ENCODE data around the gene IDH3A.

The IDH3A gene

DNA sequence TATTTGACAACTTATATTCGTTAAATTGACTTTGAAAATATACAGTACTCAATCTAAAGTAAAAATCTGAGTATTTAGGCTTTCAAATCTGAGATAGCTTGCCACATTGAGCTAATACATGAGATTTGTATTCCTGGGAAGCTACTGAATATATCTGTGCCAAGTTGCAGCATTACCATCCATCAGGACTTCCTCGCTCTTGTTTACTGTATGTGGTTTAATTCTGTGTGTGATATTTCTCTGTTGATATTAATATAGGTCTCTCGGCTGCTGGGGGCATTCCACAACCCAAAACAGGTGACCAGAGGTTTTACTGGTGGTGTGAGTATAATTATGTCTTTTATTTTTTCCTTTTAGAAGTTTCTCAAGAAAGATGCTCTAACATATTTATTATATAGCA is 5.8 kb downstream of the IDH3A start:
- Histone ChIP-seq H3K4me3 (ENCODE audit: low read length in 2 of 2) (no peak overlapping the region), H2AK5ac (ENCODE audit: low read depth, low read length) (no peak overlapping the region)
- no CpG with 5 or more reads among the region's 3 CpGs for WGBS, 2 donors (ENCODE audit: extremely low coverage in 2 of 2, insufficient read length in 2 of 2, insufficient replicate concordance in 1 of 2)

DNA sequence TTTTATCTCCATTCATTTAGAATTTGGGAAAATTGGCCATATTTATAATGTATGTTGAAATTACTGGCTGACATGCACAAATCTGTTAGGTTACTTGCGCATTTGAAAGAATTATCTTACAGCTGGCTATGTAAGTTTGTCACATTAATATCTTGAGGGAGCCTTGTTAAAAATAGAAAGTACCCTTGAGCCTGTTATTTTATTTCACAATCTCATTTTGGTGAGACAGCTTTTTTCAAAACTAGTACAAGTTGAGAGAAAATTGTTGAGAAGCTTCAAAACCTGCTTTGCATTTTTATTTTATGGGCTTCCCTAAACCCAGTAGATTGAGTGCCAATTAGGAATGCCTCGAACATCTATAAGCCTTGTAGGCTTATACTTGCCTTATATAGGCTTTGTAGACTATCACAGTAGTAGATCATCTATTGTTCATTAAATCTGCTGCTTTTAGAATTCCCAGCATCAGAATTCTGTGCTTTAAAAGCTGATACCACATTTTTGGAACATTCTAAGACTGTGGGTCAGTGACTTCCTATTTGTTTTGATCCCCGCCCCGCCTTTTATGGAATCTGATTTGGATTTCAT is 6.3 kb downstream of the IDH3A start:
- Histone ChIP-seq H3K27me3 (ENCODE audit: control insufficient read depth in 3 of 3, insufficient read depth in 3 of 3, low read depth in 1 of 3, low read length in 3 of 3) (peaks cover 0 to 3% (median 0%) of the 10 kb centered on the region in 3 experiments), H4K91ac (ENCODE audit: low read depth, low read length, poor library complexity) (no peak overlapping the region), H3K14ac (ENCODE audit: low read length) (no peak overlapping the region), H3K79me1 (ENCODE audit: low read depth, low read length) (no peaks in the 10 kb centered on the region), H3K4me1 (ENCODE audit: control insufficient read depth in 2 of 2, insufficient read depth in 1 of 2, low read depth in 1 of 2, low read length in 2 of 2) (no peaks in the 10 kb centered on the region), H3K4me3 (ENCODE audit: low read length in 2 of 2) (no peak overlapping the region), H2AFZ (ENCODE audit: low read length) (no peak overlapping the region), H3K36me3 (replicated peaks in 1 of 2; ENCODE audit: control insufficient read depth in 2 of 2, insufficient read depth in 2 of 2, low read length in 2 of 2) (peaks cover 3 to 28% of the 10 kb centered on the region in 2 donors), H3K4ac (ENCODE audit: low read length) (no peak overlapping the region), H3K27ac (replicated peaks; ENCODE audit: low read length) (no peak overlapping the region), H3K23ac (ENCODE audit: low read depth, low read length, poor library complexity) (no peak overlapping the region), H2AK5ac (ENCODE audit: low read depth, low read length) (no peak overlapping the region), H4K8ac (ENCODE audit: low read depth, low read length) (no peak overlapping the region), H3K18ac (ENCODE audit: low read length) (no peak overlapping the region), H2BK15ac (ENCODE audit: low read length) (no peak overlapping the region), H3K9me3 (replicated peaks in 1 of 2; ENCODE audit: control insufficient read depth in 2 of 2, insufficient read depth in 1 of 2, low read depth in 1 of 2, low read length in 2 of 2) (no peaks in the 10 kb centered on the region), H2BK120ac (ENCODE audit: low read depth, low read length) (no peak overlapping the region), H2BK5ac (ENCODE audit: low read length) (no peak overlapping the region), H3K9ac (ENCODE audit: low read depth, low read length, poor library complexity) (no peak overlapping the region), H3K4me2 (ENCODE audit: insufficient read depth, low read length, poor library complexity, severe bottlenecking) (no peak overlapping the region), H2BK12ac (ENCODE audit: low read length) (no peak overlapping the region)
- DNase-seq (ENCODE audit: low spot score): no peak
- no CpG with 5 or more reads among the region's 4 CpGs for WGBS, 2 donors (ENCODE audit: extremely low coverage in 2 of 2, insufficient read length in 2 of 2, insufficient replicate concordance in 1 of 2)

More for the DNA sequence above, 5.8 kb downstream of the IDH3A start:
- no peak overlapping the region for H4K91ac ChIP-seq (ENCODE audit: low read depth, low read length, poor library complexity)
- H3K27me3 ChIP-seq (ENCODE audit: control insufficient read depth in 3 of 3, insufficient read depth in 3 of 3, low read depth in 1 of 3, low read length in 3 of 3): peaks cover 0 to 5% (median 0%) of the 10 kb centered on the region in 3 experiments
- no peaks in the 10 kb centered on the region for H3K79me1 ChIP-seq (ENCODE audit: low read depth, low read length)
- no peak overlapping the region for H2BK12ac ChIP-seq (ENCODE audit: low read length)
- H3K27ac ChIP-seq (replicated peaks; ENCODE audit: low read length): no peak overlapping the region
- peaks cover 2 to 4% of the 10 kb centered on the region in 2 donors for H3K4me1 ChIP-seq (ENCODE audit: control insufficient read depth in 2 of 2, insufficient read depth in 1 of 2, low read depth in 1 of 2, low read length in 2 of 2)
- H3K18ac ChIP-seq (ENCODE audit: low read length): no peak overlapping the region
- no peak overlapping the region for H4K8ac ChIP-seq (ENCODE audit: low read depth, low read length)
- H3K9me3 ChIP-seq (replicated peaks in 1 of 2; ENCODE audit: control insufficient read depth in 2 of 2, insufficient read depth in 1 of 2, low read depth in 1 of 2, low read length in 2 of 2): no peaks in the 10 kb centered on the region
- no peak for DNase-seq (ENCODE audit: low spot score)
- no peak overlapping the region for H2BK120ac ChIP-seq (ENCODE audit: low read depth, low read length)
- H2AFZ ChIP-seq (ENCODE audit: low read length): no peak overlapping the region
- no peak overlapping the region for H3K23ac ChIP-seq (ENCODE audit: low read depth, low read length, poor library complexity)
- no peak overlapping the region for H3K4me2 ChIP-seq (ENCODE audit: insufficient read depth, low read length, poor library complexity, severe bottlenecking)
- no peak overlapping the region for H2BK5ac ChIP-seq (ENCODE audit: low read length)
- H3K36me3 ChIP-seq (replicated peaks in 1 of 2; ENCODE audit: control insufficient read depth in 2 of 2, insufficient read depth in 2 of 2, low read length in 2 of 2): peaks cover 1 to 23% of the 10 kb centered on the region in 2 donors
- no peak overlapping the region for H3K9ac ChIP-seq (ENCODE audit: low read depth, low read length, poor library complexity)
- H3K4ac ChIP-seq (ENCODE audit: low read length): no peak overlapping the region
- no peak overlapping the region for H2BK15ac ChIP-seq (ENCODE audit: low read length)
- no peak overlapping the region for H3K14ac ChIP-seq (ENCODE audit: low read length)

DNA sequence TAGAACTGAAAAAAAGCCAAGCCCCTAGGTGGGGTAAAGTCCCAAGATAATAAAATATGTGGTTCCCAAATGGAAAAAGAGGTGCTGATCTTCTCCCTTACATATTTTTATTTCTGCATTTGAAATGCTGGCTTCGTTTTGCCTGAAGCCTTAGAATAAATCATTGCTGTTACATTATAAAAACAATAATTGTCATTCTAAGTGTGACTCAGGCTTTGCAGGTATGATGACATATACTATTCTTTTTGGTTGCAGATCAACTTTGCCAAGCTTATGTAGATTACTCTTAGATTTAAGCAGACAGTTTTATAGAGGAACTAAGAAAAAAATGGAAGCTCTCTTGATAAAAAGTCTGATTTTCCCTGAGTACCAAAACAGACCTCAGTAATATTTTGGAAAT is 7.5 kb downstream of the IDH3A start:
- H3K4ac ChIP-seq (ENCODE audit: low read length): no peak overlapping the region
- H2BK15ac ChIP-seq (ENCODE audit: low read length): no peak overlapping the region
- no peak overlapping the region for H4K91ac ChIP-seq (ENCODE audit: low read depth, low read length, poor library complexity)
- H3K4me2 ChIP-seq (ENCODE audit: insufficient read depth, low read length, poor library complexity, severe bottlenecking): no peak overlapping the region
- H2AK5ac ChIP-seq (ENCODE audit: low read depth, low read length): no peak overlapping the region
- H3K4me1 ChIP-seq (ENCODE audit: control insufficient read depth in 2 of 2, insufficient read depth in 1 of 2, low read depth in 1 of 2, low read length in 2 of 2): no peaks in the 10 kb centered on the region
- H2BK120ac ChIP-seq (ENCODE audit: low read depth, low read length): no peak overlapping the region
- no peak overlapping the region for H3K9ac ChIP-seq (ENCODE audit: low read depth, low read length, poor library complexity)
- no peak overlapping the region for H2BK12ac ChIP-seq (ENCODE audit: low read length)
- no peak overlapping the region for H3K18ac ChIP-seq (ENCODE audit: low read length)
- no peaks in the 10 kb centered on the region for H3K27me3 ChIP-seq (ENCODE audit: control insufficient read depth in 3 of 3, insufficient read depth in 3 of 3, low read depth in 1 of 3, low read length in 3 of 3)
- no peak overlapping the region for H3K23ac ChIP-seq (ENCODE audit: low read depth, low read length, poor library complexity)
- H3K14ac ChIP-seq (ENCODE audit: low read length): no peak overlapping the region
- H3K36me3 ChIP-seq (replicated peaks in 1 of 2; ENCODE audit: control insufficient read depth in 2 of 2, insufficient read depth in 2 of 2, low read length in 2 of 2): peaks cover 5 to 39% of the 10 kb centered on the region in 2 donors
- no peak overlapping the region for H4K8ac ChIP-seq (ENCODE audit: low read depth, low read length)
- WGBS, 2 donors (ENCODE audit: extremely low coverage in 2 of 2, insufficient read length in 2 of 2, insufficient replicate concordance in 1 of 2): no CpG with 5 or more reads among the region's 1 CpG
- no peaks in the 10 kb centered on the region for H3K9me3 ChIP-seq (replicated peaks in 1 of 2; ENCODE audit: control insufficient read depth in 2 of 2, insufficient read depth in 1 of 2, low read depth in 1 of 2, low read length in 2 of 2)
- no peak overlapping the region for H2AFZ ChIP-seq (ENCODE audit: low read length)
- no peak overlapping the region for H2BK5ac ChIP-seq (ENCODE audit: low read length)
- DNase-seq (ENCODE audit: low spot score): no peak
- H3K4me3 ChIP-seq (ENCODE audit: low read length in 2 of 2): no peak overlapping the region
- no peak overlapping the region for H3K27ac ChIP-seq (replicated peaks; ENCODE audit: low read length)
- H3K79me1 ChIP-seq (ENCODE audit: low read depth, low read length): no peaks in the 10 kb centered on the region

DNA sequence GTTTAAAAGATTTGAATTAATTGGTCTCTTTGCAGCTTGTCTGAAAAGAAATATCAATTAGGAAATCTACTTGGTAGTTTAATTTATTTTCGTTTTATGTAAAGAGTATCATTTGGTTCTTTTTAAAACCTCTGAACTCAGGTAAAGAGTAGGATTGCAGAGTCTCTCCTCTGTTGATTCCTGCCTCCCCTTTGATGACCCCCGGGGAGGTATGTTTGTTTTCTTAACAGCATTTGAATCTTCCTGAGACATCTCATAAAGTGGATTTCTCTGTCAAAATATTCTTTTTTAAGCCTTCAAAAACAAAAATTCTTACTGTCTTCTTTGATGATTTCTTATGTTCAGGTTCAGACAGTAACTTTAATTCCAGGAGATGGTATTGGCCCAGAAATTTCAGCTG is 8.0 kb downstream of the IDH3A start:
- no peak for DNase-seq (ENCODE audit: low spot score)
- Histone ChIP-seq H3K18ac (ENCODE audit: low read length) (no peak overlapping the region), H3K79me1 (ENCODE audit: low read depth, low read length) (no peaks in the 10 kb centered on the region), H3K36me3 (replicated peaks in 1 of 2; ENCODE audit: control insufficient read depth in 2 of 2, insufficient read depth in 2 of 2, low read length in 2 of 2) (peaks cover 7 to 45% of the 10 kb centered on the region in 2 donors), H2BK12ac (ENCODE audit: low read length) (no peak overlapping the region), H3K23ac (ENCODE audit: low read depth, low read length, poor library complexity) (no peak overlapping the region), H2AK5ac (ENCODE audit: low read depth, low read length) (no peak overlapping the region), H3K4me3 (ENCODE audit: low read length in 2 of 2) (no peak overlapping the region), H3K4me2 (ENCODE audit: insufficient read depth, low read length, poor library complexity, severe bottlenecking) (no peak overlapping the region), H2BK5ac (ENCODE audit: low read length) (no peak overlapping the region), H3K14ac (ENCODE audit: low read length) (no peak overlapping the region), H4K8ac (ENCODE audit: low read depth, low read length) (no peak overlapping the region), H2AFZ (ENCODE audit: low read length) (no peak overlapping the region), H3K9me3 (replicated peaks in 1 of 2; ENCODE audit: control insufficient read depth in 2 of 2, insufficient read depth in 1 of 2, low read depth in 1 of 2, low read length in 2 of 2) (no peaks in the 10 kb centered on the region), H3K27ac (replicated peaks; ENCODE audit: low read length) (no peak overlapping the region), H3K9ac (ENCODE audit: low read depth, low read length, poor library complexity) (no peak overlapping the region), H3K27me3 (ENCODE audit: control insufficient read depth in 3 of 3, insufficient read depth in 3 of 3, low read depth in 1 of 3, low read length in 3 of 3) (no peaks in the 10 kb centered on the region), H2BK120ac (ENCODE audit: low read depth, low read length) (no peak overlapping the region), H3K4me1 (ENCODE audit: control insufficient read depth in 2 of 2, insufficient read depth in 1 of 2, low read depth in 1 of 2, low read length in 2 of 2) (no peaks in the 10 kb centered on the region), H4K91ac (ENCODE audit: low read depth, low read length, poor library complexity) (no peak overlapping the region), H2BK15ac (ENCODE audit: low read length) (no peak overlapping the region), H3K4ac (ENCODE audit: low read length) (no peak overlapping the region)
- no CpG with 5 or more reads among the region's 2 CpGs for WGBS, 2 donors (ENCODE audit: extremely low coverage in 2 of 2, insufficient read length in 2 of 2, insufficient replicate concordance in 1 of 2)

Data from neuronal stem cell (in vitro differentiated cells).